ENCODE results near the gene FGF4.
"Not testable (repeated sequence)": the region's sequence is repeated elsewhere in the genome, so short reads cannot be mapped to it uniquely, and the experiment has no call there.

FGF4 gene

GRCh38 chr11:69765498-69765995 lies 9.6 kb downstream of the FGF4 start:
- no peak for TF ChIP-seq CTCF (conservative IDR thresholded peaks at IDR 0.05)
- no peak overlapping the region for H3K27ac ChIP-seq

GRCh38 chr11:69764918-69765317 lies 10.2 kb downstream of the FGF4 start:
- not testable (repeated sequence) for H3K27ac ChIP-seq

- no peak for TF ChIP-seq CTCF (conservative IDR thresholded peaks at IDR 0.05)
- H3K27ac ChIP-seq, result no peak overlapping the region
Measured at GRCh38 chr11:69760319-69760718, 14.8 kb downstream of the FGF4 start.

GRCh38 chr11:69752890-69753289 lies 22.3 kb downstream of the FGF4 start:
- TF ChIP-seq CTCF (conservative IDR thresholded peaks at IDR 0.05), result no peak

GRCh38 chr11:69750875-69751597 lies 24.1 kb downstream of the FGF4 start:
- no peak for TF ChIP-seq CTCF (conservative IDR thresholded peaks at IDR 0.05)
- H3K27ac ChIP-seq, result no peak overlapping the region

More at GRCh38 chr11:69752890-69753289, 22.3 kb downstream of the FGF4 start:
- no peak overlapping the region for H3K27ac ChIP-seq

GRCh38 chr11:69750108-69750850 lies 24.9 kb downstream of the FGF4 start:
- H3K27ac ChIP-seq, result no peak overlapping the region
- no peak for TF ChIP-seq CTCF (conservative IDR thresholded peaks at IDR 0.05)

- TF ChIP-seq CTCF (conservative IDR thresholded peaks at IDR 0.05), result no peak
- H3K27ac ChIP-seq, result no peak overlapping the region
Measured at GRCh38 chr11:69748637-69749036, 26.5 kb downstream of the FGF4 start.

All from VCaP (cell line).